AG09309 (cell line): ENCODE data around the gene PPP4R1.
A peak's percentile ranks its signal among the peaks of the same experiment; 100 is the strongest.

Experiments
- DNase-seq: peaks from one replicate; pipeline ENCODE4 v3.0.0-alpha.2; 2010; ENCODE audit warnings: low read depth
- H3K4me3 ChIP-seq: 2 replicates; pipeline ENCODE4 v1.5.1; 2011; ENCODE audit warnings: mild to moderate bottlenecking, low read depth, low read length, moderate library complexity; ENCODE audit not compliant: control insufficient read depth
- CTCF ChIP-seq: IDR thresholded peaks from 2 replicates; pipeline ENCODE4 v1.5.1; 2011; ENCODE audit warnings: mild to moderate bottlenecking, low read depth, low read length, inconsistent platforms; ENCODE audit not compliant: insufficient read depth, control insufficient read depth; ENCODE audit errors: missing control alignments

PPP4R1 gene

DNA sequence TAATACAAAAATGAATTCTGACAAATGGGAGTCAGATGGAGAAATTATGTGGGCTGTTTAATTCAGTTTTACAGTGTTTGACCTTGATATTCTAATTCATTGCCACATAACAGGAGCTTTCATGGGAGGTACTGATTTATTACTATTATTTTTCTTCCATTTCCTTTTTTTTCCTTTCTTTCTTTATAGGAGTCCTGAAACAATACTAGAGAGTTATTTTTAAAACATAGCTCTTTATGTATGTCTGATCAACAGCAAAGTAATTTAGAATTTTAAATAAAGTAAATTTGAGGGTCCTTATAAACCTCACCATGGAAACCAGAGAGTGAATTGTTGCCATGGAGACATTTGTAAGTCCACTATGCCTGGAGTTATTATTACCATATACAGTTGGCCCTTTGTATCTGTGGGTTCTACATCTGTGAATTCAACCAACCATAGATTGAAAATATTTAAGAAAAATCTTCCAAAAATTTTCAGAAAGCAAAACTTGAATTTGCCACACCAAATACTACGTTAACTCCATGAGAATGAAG lies 40.9 kb upstream of the PPP4R1 start:
- no peak for DNase-seq
- no peak overlapping the region for H3K4me3 ChIP-seq
- no peak for TF ChIP-seq CTCF

- H3K4me3 ChIP-seq = no peak overlapping the region
- DNase-seq = no peak
- no peak for TF ChIP-seq CTCF
These were observed 39.0 kb upstream of the PPP4R1 start for GRCh38 chr18:9653390-9653789.

- H3K4me3 ChIP-seq = no peak overlapping the region
- DNase-seq = no peak
- no peak for TF ChIP-seq CTCF
These were observed 34.8 kb upstream of the PPP4R1 start for GRCh38 chr18:9649164-9649540.

DNA sequence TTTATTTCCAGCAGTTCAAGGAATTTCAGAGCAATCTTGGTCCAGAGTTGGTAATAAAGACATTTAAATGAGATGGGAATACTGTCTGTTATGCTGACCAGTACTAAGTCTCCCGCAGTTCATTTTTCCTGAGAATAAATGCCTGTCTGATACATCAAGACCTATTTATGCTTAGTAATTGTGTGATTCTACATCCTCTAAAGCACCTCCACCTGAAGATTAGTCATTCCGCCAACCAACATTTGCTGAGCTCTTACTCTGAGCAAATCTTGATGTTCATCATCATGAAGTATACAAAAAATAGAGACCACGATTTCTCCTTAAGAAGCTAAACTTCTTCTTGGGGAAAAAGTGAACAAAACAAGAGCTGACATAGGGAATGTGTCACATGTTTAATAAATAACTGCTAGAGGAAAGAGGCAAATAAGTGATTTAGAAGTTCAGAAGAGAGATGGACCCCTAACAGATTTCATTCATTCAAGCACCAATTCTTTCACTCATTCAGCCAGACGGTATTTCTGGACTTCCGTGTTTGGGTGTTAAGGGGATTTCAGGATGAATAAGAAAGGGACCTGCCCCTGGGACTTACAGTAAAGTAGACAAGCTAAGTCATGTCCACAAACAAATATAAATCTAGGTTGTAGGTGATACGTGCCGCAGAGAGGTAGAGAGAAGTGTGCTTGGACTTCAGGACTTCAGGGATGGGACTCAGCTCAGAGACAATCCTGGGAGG lies 34.2 kb upstream of the PPP4R1 start:
- no peak overlapping the region for H3K4me3 ChIP-seq
- no peak for TF ChIP-seq CTCF
- no peak for DNase-seq

DNA sequence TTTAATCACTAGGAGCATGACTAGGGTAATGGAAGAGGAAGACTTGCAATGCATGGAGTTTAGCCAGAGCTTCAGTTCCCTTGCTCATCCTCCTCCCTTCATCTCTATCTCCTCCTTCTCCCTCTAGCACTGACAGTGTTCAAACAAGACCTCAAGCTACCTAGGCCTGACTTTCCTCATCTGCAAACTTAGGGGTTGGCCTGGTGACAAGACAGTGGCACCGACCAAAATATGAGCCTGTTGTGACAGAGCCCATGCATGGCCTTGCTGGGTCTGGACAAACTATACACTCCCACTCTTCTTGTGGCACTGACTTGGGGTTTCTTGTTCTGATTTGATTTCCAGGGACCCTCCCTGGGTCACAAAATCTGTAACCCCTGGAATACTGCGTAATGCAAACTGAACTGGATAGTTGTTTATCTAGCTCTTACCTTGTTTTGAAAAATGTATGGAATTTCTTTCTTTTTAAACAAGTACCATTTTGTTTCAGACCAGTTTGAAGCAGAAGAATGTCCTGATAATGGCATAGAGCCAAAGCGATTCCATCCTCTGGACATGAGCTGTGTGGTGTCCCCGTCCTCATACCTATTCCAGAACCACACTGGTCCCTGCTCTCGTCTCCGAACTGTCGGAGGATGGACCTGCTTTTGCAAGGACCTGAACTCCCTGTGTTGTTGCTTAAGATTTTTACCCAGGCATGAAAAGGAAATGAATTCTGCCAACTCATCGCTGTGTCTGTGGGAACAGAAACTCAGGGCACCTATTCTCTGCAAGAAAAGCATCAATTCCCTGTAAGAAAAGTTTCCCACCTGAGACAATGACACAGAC lies 33.4 kb upstream of the PPP4R1 start:
- no peak for TF ChIP-seq CTCF
- H3K4me3 ChIP-seq = no peak overlapping the region
- no peak for DNase-seq

DNA sequence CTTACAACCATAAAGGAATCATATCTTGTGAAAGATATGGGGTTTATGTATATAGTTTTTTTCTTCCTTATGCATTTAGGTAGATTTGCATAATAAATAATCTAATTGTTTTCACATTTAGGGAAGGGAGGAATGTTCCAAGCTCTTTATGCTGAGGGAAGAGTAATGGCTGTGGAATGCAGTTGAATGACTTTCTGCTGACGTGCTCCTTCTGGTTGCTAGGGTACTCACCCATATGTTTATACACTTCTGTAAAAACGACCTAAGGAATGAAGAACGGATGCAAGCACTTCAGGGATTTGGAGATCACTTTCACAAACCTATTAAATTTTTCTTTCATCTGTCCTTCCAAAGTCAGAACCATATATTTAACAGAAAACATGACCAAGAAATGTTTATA lies 29.2 kb upstream of the PPP4R1 start:
- no peak overlapping the region for H3K4me3 ChIP-seq
- DNase-seq = peak; percentile 88
- no peak for TF ChIP-seq CTCF
